H1 (cell line): ENCODE results near the gene FBXO41. TPM values are rescaled to one million over a fixed set of nuclear protein-coding genes. Genes with fewer than 3 reads are reported as not detected.

Source experiments
- CTCF ChIA-PET: fragments of 300-600 bp; sonication (Branson Sonifier 250); formaldehyde crosslinking; loops from one replicate; lab custom pipeline; 2021; ENCODE audit not compliant: partially characterized antibody; lab: Charles Lee
- POLR2A ChIA-PET: fragments of 300-600 bp; sonication (Branson Sonifier 250); formaldehyde crosslinking; loops from one replicate; lab custom pipeline; 2021; ENCODE audit warnings: inconsistent platforms; ENCODE audit not compliant: partially characterized antibody; lab: Charles Lee
- DNase-seq, 2 experiments: peaks; one replicate each; pipeline versions ENCODE4 v3.0.0 to v3.0.0-alpha.2; 2010 to 2022; ENCODE audit warnings: low spot score in 2 of 2, low read depth in 1 of 2, mixed read lengths in 1 of 2
- FAIRE-seq: peaks from 2 replicates; lab custom pipeline; 2011; peaks lifted over from hg19 to GRCh38; lab: Jason Lieb, UNC
- H2AFZ ChIP-seq: 2 replicates; pipeline ENCODE4 v1.8.1; 2012; ENCODE audit warnings: low read length, inconsistent platforms
- H2AK5ac ChIP-seq: 2 replicates; pipeline ENCODE4 v1.6.1; 2013; ENCODE audit warnings: low read depth, low read length
- H2BK120ac ChIP-seq: replicated peaks from 2 replicates; pipeline ENCODE3; 2013; ENCODE audit warnings: low read depth, low read length, inconsistent platforms
- H2BK12ac ChIP-seq: 2 replicates; pipeline ENCODE4 v1.6.1; 2013; ENCODE audit warnings: low read depth, low read length
- H2BK15ac ChIP-seq: 2 replicates; pipeline ENCODE4 v1.6.1; 2013; ENCODE audit warnings: low read length
- H2BK20ac ChIP-seq: 2 replicates; pipeline ENCODE4 v1.6.1; 2013; ENCODE audit warnings: low read length
- H2BK5ac ChIP-seq: 2 replicates; pipeline ENCODE4 v1.6.1; 2013; ENCODE audit warnings: low read depth, low read length
- H3K14ac ChIP-seq: 2 replicates; pipeline ENCODE4 v1.6.1; 2013; ENCODE audit warnings: inconsistent platforms; ENCODE audit not compliant: insufficient read length
- H3K18ac ChIP-seq: 2 replicates; pipeline ENCODE4 v1.6.1; 2013; ENCODE audit warnings: low read length; ENCODE audit errors: extremely low read depth
- H3K23ac ChIP-seq: 2 replicates; pipeline ENCODE4 v1.6.1; 2013; ENCODE audit warnings: inconsistent platforms; ENCODE audit not compliant: insufficient read length
- H3K23me2 ChIP-seq: 2 replicates; pipeline ENCODE4 v1.6.1; 2013; ENCODE audit warnings: low read depth, low read length
- H3K27ac ChIP-seq: 2 replicates; pipeline ENCODE4 v1.6.1; 2011; ENCODE audit warnings: low read depth, low read length, inconsistent platforms
- H3K27me3 ChIP-seq, 4 experiments: replicated peaks in 1 of 4; 1 replicate in 1 of 4; 2 replicates in 3 of 4; pipeline versions ENCODE4 v1.6.1 to v1.8.1; 2011 to 2013; ENCODE audit warnings: low read length in 3 of 4, mild to moderate bottlenecking in 3 of 4, inconsistent platforms in 2 of 4, mixed read lengths in 2 of 4, moderate library complexity in 1 of 4; ENCODE audit not compliant: control insufficient read depth in 3 of 4, insufficient read depth in 3 of 4; ENCODE audit errors: extremely low read depth in 1 of 4
- H3K36me3 ChIP-seq, 4 experiments: 2 replicates each; pipeline versions ENCODE4 v1.6.1 to v1.8.1; 2011 to 2013; ENCODE audit warnings: mild to moderate bottlenecking in 4 of 4, low read length in 3 of 4, moderate library complexity in 2 of 4, control low read depth in 1 of 4, inconsistent platforms in 1 of 4; ENCODE audit not compliant: insufficient read depth in 4 of 4, control insufficient read depth in 2 of 4
- H3K4ac ChIP-seq: replicated peaks from 2 replicates; pipeline ENCODE3; 2013; ENCODE audit warnings: low read length, low read depth, mixed read lengths, inconsistent platforms; ENCODE audit not compliant: insufficient read length
- H3K4me1 ChIP-seq, 4 experiments: replicated peaks in 1 of 4; 1 replicate in 1 of 4; 2 replicates in 3 of 4; pipeline versions ENCODE4 v1.6.1 to v1.8.1; 2011 to 2013; ENCODE audit warnings: low read length in 3 of 4, inconsistent platforms in 2 of 4, mixed read lengths in 1 of 4; ENCODE audit not compliant: insufficient read depth in 4 of 4, control insufficient read depth in 3 of 4
- H3K4me2 ChIP-seq, 2 experiments: 2 replicates each; pipeline versions ENCODE4 v1.6.1 to v1.8.1; 2011 to 2013; ENCODE audit warnings: low read depth in 2 of 2, low read length in 2 of 2, control low read depth in 1 of 2, inconsistent platforms in 1 of 2, mild to moderate bottlenecking in 1 of 2; ENCODE audit not compliant: insufficient read depth in 1 of 2
- H3K4me3 ChIP-seq, 4 experiments: fragments of 200-600, 300-600 bp in 1 of 4; sonication (generic), shearing (Covaris generic), sonication (Bioruptor Twin) in 1 of 4; 2 replicates each; pipeline versions ENCODE4 v1.5.1 to v1.8.1; 2011 to 2016; ENCODE audit warnings: low read length in 4 of 4, low read depth in 3 of 4, control low read depth in 2 of 4, inconsistent platforms in 2 of 4, mild to moderate bottlenecking in 2 of 4, mixed read lengths in 1 of 4, moderate library complexity in 1 of 4; ENCODE audit not compliant: insufficient read depth in 2 of 4; ENCODE audit errors: extremely low read depth in 1 of 4
- H3K56ac ChIP-seq: replicated peaks from 2 replicates; pipeline ENCODE3; 2013; ENCODE audit warnings: low read depth, mild to moderate bottlenecking, mixed read lengths, low read length, inconsistent platforms; ENCODE audit not compliant: insufficient read length
- H3K79me1 ChIP-seq: 2 replicates; pipeline ENCODE4 v1.6.1; 2013; ENCODE audit warnings: low read depth, low read length, control low read depth
- H3K79me2 ChIP-seq, 2 experiments: 2 replicates each; pipeline versions ENCODE4 v1.6.1 to v1.8.1; 2012 to 2013; ENCODE audit warnings: low read length in 2 of 2, mild to moderate bottlenecking in 2 of 2, inconsistent platforms in 1 of 2; ENCODE audit not compliant: insufficient read depth in 2 of 2, control insufficient read depth in 1 of 2
- H3K9ac ChIP-seq, 4 experiments: replicated peaks in 1 of 4; 1 replicate in 1 of 4; 2 replicates in 3 of 4; pipeline versions ENCODE4 v1.6.1 to v1.8.1; 2011 to 2013; ENCODE audit warnings: low read depth in 3 of 4, low read length in 3 of 4, control low read depth in 2 of 4, mild to moderate bottlenecking in 2 of 4, moderate library complexity in 2 of 4, inconsistent platforms in 1 of 4; ENCODE audit errors: extremely low read depth in 1 of 4
- H3K9me3 ChIP-seq, 2 experiments: 2 replicates each; pipeline versions ENCODE4 v1.6.1 to v1.8.1; 2012 to 2013; ENCODE audit warnings: mild to moderate bottlenecking in 2 of 2, moderate library complexity in 2 of 2, control low read depth in 1 of 2, inconsistent platforms in 1 of 2, low read depth in 1 of 2, low read length in 1 of 2, mixed read lengths in 1 of 2; ENCODE audit not compliant: insufficient read depth in 2 of 2
- H4K20me1 ChIP-seq, 2 experiments: replicated peaks in 1 of 2; 2 replicates each; pipeline versions ENCODE3 to v1.8.1; 2011 to 2013; ENCODE audit warnings: inconsistent platforms in 2 of 2, low read length in 2 of 2, mild to moderate bottlenecking in 1 of 2; ENCODE audit not compliant: insufficient read depth in 2 of 2, control insufficient read depth in 1 of 2
- H4K5ac ChIP-seq: 2 replicates; pipeline ENCODE4 v1.6.1; 2013; ENCODE audit warnings: low read length, low read depth, mixed read lengths, inconsistent platforms; ENCODE audit not compliant: insufficient read length
- H4K8ac ChIP-seq: 2 replicates; pipeline ENCODE4 v1.8.0; 2013; ENCODE audit warnings: mild to moderate bottlenecking, moderate library complexity, low read length, inconsistent platforms; ENCODE audit not compliant: insufficient read depth; ENCODE audit errors: extremely low read depth
- H4K91ac ChIP-seq: replicated peaks from 2 replicates; pipeline ENCODE3; 2013; ENCODE audit warnings: low read length, mixed read lengths, inconsistent platforms; ENCODE audit not compliant: insufficient read length
- BRCA1 ChIP-seq: IDR thresholded peaks from 2 replicates; pipeline ENCODE4 v1.6.1; 2012; ENCODE audit warnings: low read depth, low read length, improper control_type of control experiment
- CHD2 ChIP-seq: IDR thresholded peaks from 2 replicates; pipeline ENCODE4 v1.6.1; 2012; ENCODE audit warnings: low read length, improper control_type of control experiment
- JUN ChIP-seq: IDR thresholded peaks from 2 replicates; pipeline ENCODE4 v1.6.1; 2011; ENCODE audit warnings: low read depth, mild to moderate bottlenecking, improper control_type of control experiment, low read length
- JUND ChIP-seq: IDR thresholded peaks from 2 replicates; pipeline ENCODE4 v1.6.1; 2011; ENCODE audit warnings: mild to moderate bottlenecking, improper control_type of control experiment, low read length
- KDM1A ChIP-seq: fragments of 200-600, 300-600 bp; sonication (generic); IDR thresholded peaks from 2 replicates; pipeline ENCODE4 v1.7.1; 2016; ENCODE audit warnings: mild to moderate bottlenecking, low read length, borderline replicate concordance
- MAFK ChIP-seq: IDR thresholded peaks from 2 replicates; pipeline ENCODE4 v1.6.1; 2012; ENCODE audit warnings: low read depth, mild to moderate bottlenecking, improper control_type of control experiment, low read length
- RFX5 ChIP-seq: IDR thresholded peaks from 2 replicates; pipeline ENCODE4 v1.6.1; 2011; ENCODE audit warnings: low read depth, low read length, improper control_type of control experiment, borderline replicate concordance
- RNF2 ChIP-seq: fragments of 200-900, 300-1000 bp; sonication (generic); IDR thresholded peaks from 2 replicates; pipeline ENCODE4 v1.7.1; 2016; ENCODE audit warnings: borderline replicate concordance, low read depth, mild to moderate bottlenecking, antibody characterized with exemption, low read length; ENCODE audit not compliant: poor library complexity, severe bottlenecking; ENCODE audit errors: missing control alignments
- SAP30 ChIP-seq: fragments of 300-600 bp; sonication (generic); IDR thresholded peaks from 2 replicates; pipeline ENCODE4 v1.7.1; 2012; ENCODE audit warnings: low read length, moderate library complexity, mild to moderate bottlenecking, inconsistent platforms; ENCODE audit not compliant: insufficient read depth, insufficient replicate concordance
- SIX5 ChIP-seq: IDR thresholded peaks from 2 replicates; pipeline ENCODE4 v1.6.1; 2011; ENCODE audit warnings: mild to moderate bottlenecking, low read depth, low read length
- SRF ChIP-seq: IDR thresholded peaks from 2 replicates; pipeline ENCODE4 v1.6.1; 2011; ENCODE audit warnings: mild to moderate bottlenecking, low read depth, low read length, moderate library complexity
- TAF1 ChIP-seq: IDR thresholded peaks from 2 replicates; pipeline ENCODE4 v1.6.1; 2011; ENCODE audit warnings: mild to moderate bottlenecking, low read depth, low read length
- TEAD4 ChIP-seq: IDR thresholded peaks from 2 replicates; pipeline ENCODE4 v1.6.1; 2012; ENCODE audit warnings: low read depth, low read length, inconsistent platforms, mixed read lengths
- ZNF274 ChIP-seq: IDR thresholded peaks from 2 replicates; pipeline ENCODE4 v1.7.0; 2012; ENCODE audit warnings: low read length, borderline replicate concordance; ENCODE audit errors: extremely low read depth
- WGBS, 2 experiments: shearing (Covaris generic) in 1 of 2; methylation state at CpG; one replicate each; pipeline versions ENCODE4 v1.1.6 to v1.1.7; 2013 to 2015; ENCODE audit warnings: low lambda C conversion rate in 2 of 2, mixed read lengths in 2 of 2, inconsistent platforms in 1 of 2, low coverage in 1 of 2, missing lambda C conversion rate in 1 of 2; ENCODE audit not compliant: insufficient replicate concordance in 2 of 2, insufficient coverage in 1 of 2, insufficient read length in 1 of 2; ENCODE audit errors: extremely low coverage in 1 of 2, missing lambda C conversion rate in 1 of 2; 5-methylcytosine and 5-hydroxymethylcytosine counted together
- polyA plus RNA-seq, 7 experiments: library from polyadenylated mRNA; depleted of rRNA in 3 of 7; stranded (reverse) in 5 of 7; unstranded in 2 of 7; fragments of >200 nt in 5 of 7; fragments of 200-250 nt in 2 of 7; gene quantifications; 1 replicate in 5 of 7; 2 replicates in 1 of 7; 4 replicates in 1 of 7; pipeline versions ENCODE4 v1.2.1 to v1.2.3, GENCODE V29; 2011 to 2013; ENCODE audit warnings: missing spikeins in 2 of 7, mixed read lengths in 2 of 7
- total RNA-seq: library from RNA; stranded (reverse); fragmentation: NEBNext Ultra II Directional; extraction: Animal tissue kit (Norgen Biotek cat#: 25700); gene quantifications from 2 replicates; pipeline ENCODE4 v1.2.1, GENCODE V29; 2021

The FBXO41 gene
- total and polyA plus RNA-seq, 2 of the 8 experiments (the other 6 are each of a cell fraction or from before 2014, with no cell fraction given): 11.2 to 14.3 TPM

GRCh38 chr2:73258913-73259215 is 25.4 kb downstream of the FBXO41 start:
- Histone ChIP-seq H2BK15ac (no peak overlapping the region), H3K27ac (no peak overlapping the region), H2BK20ac (no peak overlapping the region), H3K23ac (no peak overlapping the region), H3K9me3 (no peaks in the 10 kb centered on the region), H2BK12ac (no peak overlapping the region), H3K18ac (no peak overlapping the region), H3K79me2 (no peaks in the 10 kb centered on the region), H2BK120ac (no peak overlapping the region), H4K20me1 (peaks cover 17 to 20% of the 10 kb centered on the region in 2 experiments), H2AFZ (no peak overlapping the region), H3K4ac (no peak overlapping the region), H4K8ac (no peak overlapping the region), H4K91ac (no peak overlapping the region), H3K56ac (no peak overlapping the region), H2AK5ac (no peak overlapping the region), H2BK5ac (no peak overlapping the region), H3K4me2 (no peak overlapping the region), H3K23me2 (no peaks in the 10 kb centered on the region), H3K27me3 (no peaks in the 10 kb centered on the region), H3K36me3 (peaks cover 3 to 28% (median 10%) of the 10 kb centered on the region in 4 experiments; a peak in 6 of 8 replicates), H3K79me1 (no peaks in the 10 kb centered on the region), H3K9ac (no peak overlapping the region), H3K4me1 (peaks cover 0 to 12% (median 4%) of the 10 kb centered on the region in 4 experiments; a peak in 3 of 7 replicates), H3K14ac (no peak overlapping the region), H4K5ac (no peak overlapping the region), H3K4me3 (no peak overlapping the region)
- ChIA-PET CTCF (interaction anchor here (0.6 to 7.0 kb wide), 13 partner anchors 8 to 1320 kb away, joined by 3 to 51 read pairs (median 4); partner anchors contain the start of genes CCT7, EGR4, PRADC1 and SMYD5), POLR2A (interaction anchor here (0.9 to 5.1 kb wide), 5 partner anchors 8 to 25 kb away, joined by 3 to 53 read pairs (median 3); partner anchors contain the start of genes CCT7, FBXO41 and PRADC1)
- WGBS, 2 experiments: 94% methylated on average over 9 of the region's 9 CpGs; no CpG with 5 or more reads in 1 of the 2 experiments
- DNase-seq (no peak), FAIRE-seq (no peak)
- no peak for TF ChIP-seq TEAD4
- no peak for TF ChIP-seq MAFK
- no peak for TF ChIP-seq JUN
- no peak for TF ChIP-seq CHD2
- no peak for TF ChIP-seq KDM1A
- no peak for TF ChIP-seq JUND
- TF ChIP-seq SAP30: no peak
- no peak for TF ChIP-seq ZNF274
- TF ChIP-seq RFX5: no peak
- TF ChIP-seq RNF2: no peak
- TF ChIP-seq SIX5: no peak
- TF ChIP-seq BRCA1: no peak
- TF ChIP-seq SRF: no peak
- no peak for TF ChIP-seq TAF1
